Measurements from ENCODE around the gene STX10. TPM values are rescaled to one million over a fixed set of nuclear protein-coding genes. Genes with fewer than 3 reads are reported as not detected.

The STX10 gene
- total and polyA plus RNA-seq, 8 donors = 14.0 to 73.5 (median 17.2) TPM

DNA sequence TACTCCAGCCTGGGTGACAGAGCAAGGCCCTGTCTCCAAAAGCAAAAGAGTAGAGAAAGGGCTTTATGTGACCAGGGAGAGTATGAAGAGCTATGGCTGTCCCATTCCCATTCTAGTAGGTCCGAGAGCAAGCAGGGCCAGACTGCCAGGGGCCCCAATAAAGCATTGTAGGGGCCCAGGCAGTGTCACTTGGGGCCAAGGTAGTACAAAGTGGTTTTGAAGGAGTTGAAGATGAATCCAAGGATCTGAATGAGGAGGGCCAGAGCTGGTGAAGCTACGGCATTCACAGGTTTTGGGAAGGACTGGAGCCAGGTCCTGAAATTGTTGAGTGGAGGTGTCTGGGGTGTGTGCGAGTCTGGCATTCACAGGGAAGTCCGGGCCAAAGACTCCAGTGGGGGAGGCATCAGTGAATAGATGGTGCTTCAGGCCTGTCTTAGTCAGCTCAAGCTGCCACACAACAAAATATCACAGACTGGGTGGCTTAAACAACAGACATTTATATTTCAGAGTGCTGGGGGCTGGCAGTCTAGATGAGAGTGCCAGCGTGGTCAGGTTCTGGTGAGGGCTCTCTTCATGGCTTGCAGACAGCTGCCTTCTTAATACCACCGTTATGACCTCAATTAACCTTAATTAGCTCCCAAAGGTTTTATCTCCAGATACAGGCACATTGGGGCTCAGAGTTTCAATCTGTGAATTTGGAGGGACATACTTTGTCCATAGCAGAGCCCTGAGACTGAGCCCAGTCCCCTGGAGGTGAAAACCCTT, 22.2 kb downstream of the STX10 start:
- no peaks in the 10 kb centered on the region for H3K9me3 ChIP-seq
- ATAC-seq (no peak), FAIRE-seq (no peak), DNase-seq (no peak)
- TF ChIP-seq, protein P1, sequence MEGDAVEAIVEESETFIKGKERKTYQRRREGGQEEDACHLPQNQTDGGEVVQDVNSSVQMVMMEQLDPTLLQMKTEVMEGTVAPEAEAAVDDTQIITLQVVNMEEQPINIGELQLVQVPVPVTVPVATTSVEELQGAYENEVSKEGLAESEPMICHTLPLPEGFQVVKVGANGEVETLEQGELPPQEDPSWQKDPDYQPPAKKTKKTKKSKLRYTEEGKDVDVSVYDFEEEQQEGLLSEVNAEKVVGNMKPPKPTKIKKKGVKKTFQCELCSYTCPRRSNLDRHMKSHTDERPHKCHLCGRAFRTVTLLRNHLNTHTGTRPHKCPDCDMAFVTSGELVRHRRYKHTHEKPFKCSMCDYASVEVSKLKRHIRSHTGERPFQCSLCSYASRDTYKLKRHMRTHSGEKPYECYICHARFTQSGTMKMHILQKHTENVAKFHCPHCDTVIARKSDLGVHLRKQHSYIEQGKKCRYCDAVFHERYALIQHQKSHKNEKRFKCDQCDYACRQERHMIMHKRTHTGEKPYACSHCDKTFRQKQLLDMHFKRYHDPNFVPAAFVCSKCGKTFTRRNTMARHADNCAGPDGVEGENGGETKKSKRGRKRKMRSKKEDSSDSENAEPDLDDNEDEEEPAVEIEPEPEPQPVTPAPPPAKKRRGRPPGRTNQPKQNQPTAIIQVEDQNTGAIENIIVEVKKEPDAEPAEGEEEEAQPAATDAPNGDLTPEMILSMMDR (IDR thresholded peaks at IDR 0.05) = no peak
- H3K27ac ChIP-seq = no peak overlapping the region
- H3K27me3 ChIP-seq = no peaks in the 10 kb centered on the region
- no peaks in the 10 kb centered on the region for H3K36me3 ChIP-seq
- intact Hi-C loops (cut with DNase I) = no loop called here
- H3K4me3 ChIP-seq = no peak overlapping the region
- no peaks in the 10 kb centered on the region for H3K4me1 ChIP-seq
- 91 to 93% methylated on average over 6 of the region's 6 CpGs for WGBS, 2 donors

DNA sequence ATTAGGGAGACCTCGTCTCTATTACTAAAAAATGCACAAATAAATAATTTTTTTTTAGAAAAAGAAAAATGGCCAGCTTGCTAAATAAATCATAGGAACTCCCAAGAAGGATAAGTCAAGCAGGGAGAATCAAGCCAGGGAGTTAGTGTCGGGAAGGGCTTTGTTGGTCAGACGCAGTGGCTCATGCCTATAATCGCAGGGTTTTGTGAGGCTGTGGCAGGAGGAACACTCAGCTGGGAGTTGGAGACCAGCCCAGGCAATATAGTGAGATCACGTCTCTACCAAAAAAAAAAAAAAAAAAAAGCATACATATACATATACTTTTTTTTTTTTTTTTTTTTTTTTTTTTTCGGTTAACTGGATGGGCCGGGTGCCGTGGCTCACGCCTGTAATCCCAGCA, 23.1 kb downstream of the STX10 start:
- ATAC-seq (no peak), DNase-seq (no peak), FAIRE-seq (no peak)
- intact Hi-C loops (cut with DNase I) = no loop called here
- H3K36me3 ChIP-seq = no peaks in the 10 kb centered on the region
- H3K27me3 ChIP-seq = no peaks in the 10 kb centered on the region
- TF ChIP-seq, protein P1 (IDR thresholded peaks at IDR 0.05) = no peak
- H3K4me1 ChIP-seq = no peaks in the 10 kb centered on the region
- H3K4me3 ChIP-seq = no peak overlapping the region
- no peaks in the 10 kb centered on the region for H3K9me3 ChIP-seq
- H3K27ac ChIP-seq = no peak overlapping the region
- WGBS, 2 donors = 87 to 88% methylated on average over 8 to 9 of the region's 9 CpGs

DNA sequence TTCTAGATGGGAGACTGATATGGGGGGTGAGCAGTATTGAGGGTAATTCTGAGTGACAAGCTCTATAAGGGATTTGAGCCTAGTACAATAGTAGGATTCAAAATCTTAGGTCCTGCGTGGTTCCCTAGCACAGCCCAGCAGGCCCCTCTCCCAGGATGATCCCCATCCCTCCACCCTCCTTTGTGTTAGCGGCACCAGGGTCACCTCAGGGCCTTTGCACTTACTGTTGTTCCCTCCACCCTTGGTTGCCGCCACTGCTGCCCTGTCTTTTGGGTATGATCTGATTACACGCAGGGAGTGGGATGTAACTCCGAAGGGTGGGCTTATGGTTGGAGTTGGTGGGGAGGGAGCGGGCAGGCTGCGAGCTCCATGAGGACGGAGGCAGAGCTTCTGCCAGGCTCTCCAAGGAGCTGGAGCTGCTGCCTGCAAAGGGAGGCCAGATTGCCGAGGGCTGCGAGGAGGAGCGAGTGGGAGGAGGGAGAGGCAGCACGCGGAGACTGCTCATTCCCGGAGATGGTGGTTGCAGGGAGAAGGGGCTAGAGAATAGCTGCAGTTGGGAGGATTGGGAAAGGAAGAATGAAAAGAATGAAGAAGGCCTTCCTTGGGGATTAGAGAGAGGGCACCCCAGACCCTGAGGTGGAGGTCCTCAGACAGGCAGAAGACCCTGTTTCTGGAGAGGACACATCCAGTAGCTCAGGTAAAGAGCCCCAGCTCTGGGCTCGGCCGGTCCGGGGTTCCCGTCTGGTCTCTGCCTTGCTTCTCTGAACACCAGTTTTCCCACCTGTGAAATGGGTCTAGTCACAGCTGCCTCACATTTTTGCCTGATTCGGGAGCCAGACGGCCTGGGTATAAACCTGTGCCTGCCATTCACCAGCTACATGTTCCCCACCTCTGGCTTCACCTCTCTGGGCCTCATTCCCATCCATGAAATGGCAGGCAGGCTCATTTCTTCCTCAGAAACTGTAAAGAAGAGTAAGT, 26.9 kb downstream of the STX10 start:
- H3K27me3 ChIP-seq = no peaks in the 10 kb centered on the region
- TF ChIP-seq, protein P1 (IDR thresholded peaks at IDR 0.05) = no peak
- 90 to 91% methylated on average over 20 of the region's 20 CpGs for WGBS, 2 donors
- peaks cover 0 to 10% (median 4%) of the 10 kb centered on the region in 3 donors for H3K4me1 ChIP-seq
- H3K9me3 ChIP-seq = no peaks in the 10 kb centered on the region
- intact Hi-C loops (cut with DNase I) = no loop called here
- no peak overlapping the region for H3K27ac ChIP-seq
- H3K36me3 ChIP-seq = no peaks in the 10 kb centered on the region
- DNase-seq (no peak), FAIRE-seq (no peak), ATAC-seq (no peak)
- no peak overlapping the region for H3K4me3 ChIP-seq

DNA sequence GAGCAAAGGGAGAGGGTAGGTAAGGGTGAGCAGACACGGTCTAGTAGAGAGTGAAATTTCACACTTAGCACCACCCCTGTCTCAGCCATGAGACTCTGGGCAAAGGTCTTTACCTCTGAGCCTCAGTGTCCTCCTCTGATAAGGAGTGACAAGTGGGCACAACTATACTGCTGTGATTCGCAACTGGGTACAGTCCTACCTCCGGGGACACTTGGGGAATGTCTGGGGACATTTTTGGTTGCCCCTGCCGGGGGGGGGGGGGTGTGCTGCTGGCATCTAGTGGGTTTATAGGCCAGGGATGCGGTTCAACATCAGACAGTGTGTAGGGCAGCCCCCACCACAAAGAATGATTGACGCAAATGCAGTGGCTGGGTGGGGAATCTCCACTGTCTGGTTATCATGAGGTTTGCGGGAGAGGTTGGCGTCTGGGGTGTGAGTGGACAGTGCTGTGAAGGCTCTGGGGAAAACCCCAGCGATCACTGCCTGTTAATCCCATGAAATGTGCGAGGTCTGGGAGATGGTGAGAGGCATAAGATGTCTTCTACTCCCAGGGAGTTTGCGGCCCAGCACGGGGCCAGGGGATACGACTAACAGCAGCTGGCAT, 27.8 kb downstream of the STX10 start:
- intact Hi-C loops (cut with DNase I) = no loop called here
- DNase-seq = no peak
- peaks cover 0 to 10% (median 4%) of the 10 kb centered on the region in 3 donors for H3K4me1 ChIP-seq
- FAIRE-seq = no peak
- H3K4me3 ChIP-seq = no peak overlapping the region
- no peaks in the 10 kb centered on the region for H3K27me3 ChIP-seq
- no peak overlapping the region for H3K27ac ChIP-seq
- WGBS, 2 donors = 74 to 77% methylated on average over 13 of the region's 13 CpGs
- no peaks in the 10 kb centered on the region for H3K36me3 ChIP-seq
- ATAC-seq = no peak
- TF ChIP-seq, protein P1 (IDR thresholded peaks at IDR 0.05) = no peak
- H3K9me3 ChIP-seq = no peaks in the 10 kb centered on the region
